K562 (cell line): ENCODE measurements around the gene SLC39A13. TPM values are rescaled to one million over a fixed set of nuclear protein-coding genes. Genes with fewer than 3 reads are reported as not detected.

Experiments
- ATAC-seq: fragments of 200-7000 bp; cut with Tn5 transposase; 3 replicates; pipeline ENCODE4 v1.9.1; 2020; ENCODE audit warnings: moderate library complexity
- BruUV-seq: library from RNA; stranded (reverse); fragments of 400-500 nt; replicated peaks from 2 replicates; lab custom pipeline; 2021; lab: Mats Ljungman, UMichigan
- CTCF ChIA-PET: fragments of 300-600 bp; formaldehyde crosslinking; extraction: SDS; loops from one replicate; lab custom pipeline; 2021; ENCODE audit warnings: low intra/inter-chr PET ratio; lab: Yijun Ruan, JAX
- POLR2A ChIA-PET: fragments of 300-600, 350-650 bp; sonication (Branson Sonifier 250); formaldehyde crosslinking; extraction: SDS; loops from one replicate; lab custom pipeline; 2021; ENCODE audit warnings: antibody characterized with exemption, inconsistent platforms; lab: Yijun Ruan, JAX
- DNase-seq, 4 experiments: peaks; one replicate each; pipeline versions ENCODE4 v3.0.0 to v3.0.0-alpha.2; 2011 to 2018; ENCODE audit warnings: low spot score in 3 of 4, mixed read lengths in 3 of 4; ENCODE audit errors: extremely low read depth in 1 of 4
- FAIRE-seq: peaks from 2 replicates; lab custom pipeline; 2011; peaks lifted over from hg19 to GRCh38; lab: Jason Lieb, UNC
- H2AFZ ChIP-seq: 2 replicates; pipeline ENCODE4 v1.6.0; 2011; ENCODE audit warnings: low read depth, low read length, control low read depth, inconsistent platforms
- H3K27ac ChIP-seq: fragments of 200-600 bp; 3 replicates; pipeline ENCODE4 v1.8.0; 2011; ENCODE audit warnings: low read depth, mild to moderate bottlenecking, control low read depth, inconsistent platforms, low read length, moderate library complexity, mixed read lengths; ENCODE audit errors: extremely low read depth
- H3K27me3 ChIP-seq, 2 experiments: fragments of 300-600 bp in 1 of 2; 2 replicates in 1 of 2; 3 replicates in 1 of 2; pipeline versions ENCODE4 v1.6.0 to v1.8.0; 2011; ENCODE audit warnings: inconsistent platforms in 2 of 2, low read length in 2 of 2, mild to moderate bottlenecking in 1 of 2, mixed read lengths in 1 of 2, moderate library complexity in 1 of 2; ENCODE audit not compliant: control insufficient read depth in 2 of 2, insufficient read depth in 2 of 2
- H3K36me3 ChIP-seq: fragments of 300-600 bp; 3 replicates; pipeline ENCODE4 v1.8.0; 2011; ENCODE audit warnings: mild to moderate bottlenecking, low read length, inconsistent platforms; ENCODE audit not compliant: control insufficient read depth, insufficient read depth
- H3K4me1 ChIP-seq, 2 experiments: fragments of 200-600 bp in 1 of 2; replicated peaks in 1 of 2; 2 replicates in 1 of 2; 3 replicates in 1 of 2; pipeline versions ENCODE4 v1.5.1 to v1.8.0; 2011; ENCODE audit warnings: inconsistent platforms in 2 of 2, low read length in 2 of 2, mild to moderate bottlenecking in 1 of 2, mixed read lengths in 1 of 2, moderate library complexity in 1 of 2; ENCODE audit not compliant: control insufficient read depth in 2 of 2, insufficient read depth in 2 of 2
- H3K4me2 ChIP-seq: 2 replicates; pipeline ENCODE4 v1.6.1; 2011; ENCODE audit warnings: low read length, control low read depth, inconsistent platforms, mixed read lengths; ENCODE audit not compliant: insufficient read depth
- H3K4me3 ChIP-seq: fragments of 200-600 bp; sonication (generic), shearing (Covaris generic); 2 replicates; pipeline ENCODE4 v1.5.1; 2016; ENCODE audit warnings: control low read depth, inconsistent platforms
- H3K79me2 ChIP-seq: fragments of 200-600 bp; 3 replicates; pipeline ENCODE4 v1.8.0; 2011; ENCODE audit warnings: low read length, inconsistent platforms; ENCODE audit not compliant: control insufficient read depth, insufficient read depth
- H3K9ac ChIP-seq, 2 experiments: 2 replicates each; pipeline versions ENCODE4 v1.6.0 to v1.6.1; 2011; ENCODE audit warnings: low read depth in 2 of 2, low read length in 2 of 2, control low read depth in 1 of 2, inconsistent platforms in 1 of 2, mild to moderate bottlenecking in 1 of 2, mixed read lengths in 1 of 2; ENCODE audit not compliant: insufficient read depth in 1 of 2
- H3K9me1 ChIP-seq: one replicate; pipeline ENCODE4 v1.6.0; 2011; ENCODE audit warnings: inconsistent platforms, mild to moderate bottlenecking, low read length, moderate library complexity; ENCODE audit not compliant: control insufficient read depth, insufficient read depth
- H3K9me3 ChIP-seq: replicated peaks from 2 replicates; pipeline ENCODE4 v1.5.1; 2011; ENCODE audit warnings: low read depth, low read length, inconsistent platforms; ENCODE audit not compliant: control insufficient read depth, insufficient read depth
- H4K20me1 ChIP-seq: replicated peaks from 2 replicates; pipeline ENCODE4 v1.6.1; 2011; ENCODE audit warnings: low read length, inconsistent platforms, mixed read lengths; ENCODE audit not compliant: control insufficient read depth, insufficient read depth
- ASH1L ChIP-seq: fragments of 450-650 bp; IDR thresholded peaks from 2 replicates; pipeline ENCODE4 v1.6.1; 2018; ENCODE audit warnings: borderline replicate concordance, mild to moderate bottlenecking, low read depth; ENCODE audit not compliant: partially characterized antibody
- MEIS2 ChIP-seq: fragments of 450-650 bp; IDR thresholded peaks from 2 replicates; pipeline ENCODE4 v1.6.1; 2014; ENCODE audit warnings: mild to moderate bottlenecking; ENCODE audit not compliant: partially characterized antibody
- NELFE ChIP-seq: IDR thresholded peaks from 2 replicates; pipeline ENCODE4 v1.6.1; 2011; ENCODE audit warnings: mild to moderate bottlenecking; ENCODE audit not compliant: insufficient read depth, insufficient read length
- NFIC ChIP-seq: fragments of 450-650 bp; IDR thresholded peaks from 2 replicates; pipeline ENCODE4 v1.6.1; 2017; ENCODE audit warnings: mild to moderate bottlenecking, inconsistent platforms
- NONO ChIP-seq, 2 experiments: fragments of 200-400 bp in 1 of 2; fragments of 450-650 bp in 1 of 2; formaldehyde crosslinking in 1 of 2; IDR thresholded peaks; 2 replicates each; pipeline ENCODE4 v1.6.1; 2017; ENCODE audit warnings: low read depth in 2 of 2, mild to moderate bottlenecking in 2 of 2, moderate library complexity in 2 of 2, low read length in 1 of 2
- TAF9B ChIP-seq: fragments of 450-650 bp; IDR thresholded peaks from 2 replicates; pipeline ENCODE4 v1.6.1; 2018; ENCODE audit warnings: mild to moderate bottlenecking; ENCODE audit not compliant: partially characterized antibody
- ZNF239 ChIP-seq: fragments of 250-450 bp; sonication (Bioruptor Pico); IDR thresholded peaks from 2 replicates; pipeline ENCODE4 v1.4.0; 2020; ENCODE audit warnings: mild to moderate bottlenecking
- WGBS: fragments of 100-300 bp; shearing (Covaris generic); methylation state at CpG from one replicate; pipeline ENCODE4 v1.1.6; 2016; ENCODE audit warnings: low coverage, mixed read lengths; ENCODE audit not compliant: insufficient coverage; ENCODE audit errors: missing lambda C conversion rate; 5-methylcytosine and 5-hydroxymethylcytosine counted together
- in situ Hi-C: fragments of 300-500 bp; cut with MboI; formaldehyde crosslinking; loops from 4 replicates; pipeline ENCODE4 v1.15.0; 2018; ENCODE audit warnings: inconsistent platforms, mixed read lengths
- intact Hi-C: fragments of 100-400 bp; cut with micrococcal nuclease; formaldehyde crosslinking; loops from 2 replicates; pipeline ENCODE4 v1.14.2; 2022
- polyA plus RNA-seq, 8 experiments: library from polyadenylated mRNA; depleted of rRNA in 4 of 8; stranded (reverse) in 5 of 8; unstranded in 3 of 8; fragments of >200 nt; fragmentation: Nextera tagmentation in 2 of 8; fragmentation: Illumina TruSeq in 1 of 8; extraction: Ambion mirVana in 2 of 8; extraction: Trizol in 1 of 8; gene quantifications; 2 replicates each; pipeline versions ENCODE4 v1.2.1 to v1.2.3, GENCODE V29; 2011 to 2014; ENCODE audit warnings: inconsistent platforms in 1 of 8, missing spikeins in 1 of 8
- total RNA-seq, 7 experiments: library from RNA; depleted of rRNA in 6 of 7; stranded (reverse); fragments of >200 nt in 6 of 7; fragmentation: Illumina TruSeq in 2 of 7; extraction: Trizol in 2 of 7; gene quantifications; 2 replicates each; pipeline versions ENCODE4 v1.2.1 to v1.2.3, GENCODE V29; 2011 to 2021; ENCODE audit warnings: low replicate concordance in 1 of 7
- TF ChIP-seq, protein P1 (sequence below): fragments of 450-650 bp; formaldehyde crosslinking; IDR thresholded peaks from 2 replicates; pipeline ENCODE4 v1.4.0; 2022; ENCODE audit warnings: mild to moderate bottlenecking, moderate library complexity
- TF ChIP-seq, protein P2 (sequence below), 2 experiments: fragments of 150-350 bp in 1 of 2; IDR thresholded peaks; 2 replicates each; pipeline ENCODE4 v1.6.1; 2012 to 2016; ENCODE audit warnings: low read depth in 2 of 2, low read length in 2 of 2, mild to moderate bottlenecking in 1 of 2, moderate library complexity in 1 of 2

SLC39A13 gene
- total and polyA plus RNA-seq, 9 of the 15 experiments (the other 6 are each of a cell fraction or from before 2014, with no cell fraction given): 0.17 to 15.9 (median 3.2) TPM

DNA sequence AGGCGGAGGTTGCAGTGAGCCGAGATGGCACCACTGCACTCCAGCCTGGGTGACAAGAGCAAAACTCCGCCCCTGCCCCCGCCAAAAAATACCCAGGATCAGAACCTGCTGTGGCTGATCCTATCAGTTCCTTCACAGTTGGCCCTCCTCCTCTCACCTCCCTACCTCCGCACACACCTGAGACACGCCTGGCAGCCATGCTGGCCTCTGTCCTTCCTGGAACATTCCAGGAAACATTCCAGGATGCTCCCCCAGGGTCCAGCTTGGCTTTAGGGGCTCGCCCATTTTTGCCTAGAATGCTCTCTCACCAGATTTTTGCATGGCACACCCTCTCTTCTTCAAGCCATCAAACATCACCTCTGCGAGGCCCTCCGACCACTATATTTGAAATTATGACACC lies 38.4 kb downstream of the SLC39A13 start:
- POLR2A ChIA-PET: no interaction called here
- no peaks in the 10 kb centered on the region for H4K20me1 ChIP-seq
- DNase-seq: no peak
- H3K9ac ChIP-seq: no peak overlapping the region
- 54% methylated on average over 7 of the region's 9 CpGs for WGBS
- H2AFZ ChIP-seq: no peak overlapping the region
- no TSS peak for BruUV-seq
- intact Hi-C loops (no loop called here), in situ Hi-C loops (no loop called here)
- no peak overlapping the region for H3K4me2 ChIP-seq
- H3K27me3 ChIP-seq: no peaks in the 10 kb centered on the region
- no peaks in the 10 kb centered on the region for H3K9me1 ChIP-seq
- no peak overlapping the region for H3K27ac ChIP-seq
- FAIRE-seq: no peak
- H3K79me2 ChIP-seq: no peaks in the 10 kb centered on the region
- no peaks in the 10 kb centered on the region for H3K9me3 ChIP-seq
- no peak for ATAC-seq
- no peak overlapping the region for H3K4me3 ChIP-seq
- peaks cover 0 to 19% of the 10 kb centered on the region in 2 experiments; a peak in 2 of 5 replicates for H3K4me1 ChIP-seq
- H3K36me3 ChIP-seq: no peaks in the 10 kb centered on the region; the same call in 2 of the 3 replicates
- TF ChIP-seq NFIC: no peak
- TF ChIP-seq, all 486 proteins: peak for 0
- CTCF ChIA-PET: no interaction called here

DNA sequence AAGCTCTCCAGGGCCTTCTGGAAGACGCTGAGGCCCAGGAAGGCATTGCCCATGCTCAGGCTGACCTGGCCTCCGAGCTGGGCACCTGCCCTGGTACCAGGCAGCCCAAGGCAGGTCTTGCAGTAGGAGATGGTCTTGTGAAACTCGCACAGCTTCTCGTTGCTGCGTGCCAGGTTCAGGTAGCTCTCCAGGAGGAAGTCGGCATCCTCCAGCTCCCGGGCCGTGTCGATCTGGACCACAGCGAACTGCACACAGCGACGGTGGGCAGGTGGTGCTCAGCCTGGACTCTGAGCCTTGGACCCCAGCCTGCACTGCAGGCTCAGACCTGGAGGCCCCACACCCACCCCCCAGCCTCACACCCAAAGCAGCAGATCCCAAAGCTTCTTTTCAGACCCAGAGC lies 39.5 kb downstream of the SLC39A13 start:
- BruUV-seq: no TSS peak
- no peak for DNase-seq
- WGBS: 61% methylated on average over 12 of the region's 12 CpGs
- Histone ChIP-seq H2AFZ (no peak overlapping the region), H3K9me3 (no peaks in the 10 kb centered on the region), H3K4me3 (no peak overlapping the region), H3K36me3 (no peaks in the 10 kb centered on the region; the same call in 2 of the 3 replicates)
- no peak for TF ChIP-seq TAF9B
- TF ChIP-seq, protein P1, sequence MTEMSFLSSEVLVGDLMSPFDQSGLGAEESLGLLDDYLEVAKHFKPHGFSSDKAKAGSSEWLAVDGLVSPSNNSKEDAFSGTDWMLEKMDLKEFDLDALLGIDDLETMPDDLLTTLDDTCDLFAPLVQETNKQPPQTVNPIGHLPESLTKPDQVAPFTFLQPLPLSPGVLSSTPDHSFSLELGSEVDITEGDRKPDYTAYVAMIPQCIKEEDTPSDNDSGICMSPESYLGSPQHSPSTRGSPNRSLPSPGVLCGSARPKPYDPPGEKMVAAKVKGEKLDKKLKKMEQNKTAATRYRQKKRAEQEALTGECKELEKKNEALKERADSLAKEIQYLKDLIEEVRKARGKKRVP (CRISPR knock-in tag): no peak
- TF ChIP-seq ASH1L: no peak
- TF ChIP-seq NONO (IDR thresholded peaks at IDR 0.05; ENCODE audit: low read depth in 2 of 2, low read length in 1 of 2): no peak
- no peak for TF ChIP-seq NELFE
- TF ChIP-seq MEIS2: no peak
- no peak for TF ChIP-seq ZNF239 (CRISPR knock-in tag)
- TF ChIP-seq, protein P2, sequence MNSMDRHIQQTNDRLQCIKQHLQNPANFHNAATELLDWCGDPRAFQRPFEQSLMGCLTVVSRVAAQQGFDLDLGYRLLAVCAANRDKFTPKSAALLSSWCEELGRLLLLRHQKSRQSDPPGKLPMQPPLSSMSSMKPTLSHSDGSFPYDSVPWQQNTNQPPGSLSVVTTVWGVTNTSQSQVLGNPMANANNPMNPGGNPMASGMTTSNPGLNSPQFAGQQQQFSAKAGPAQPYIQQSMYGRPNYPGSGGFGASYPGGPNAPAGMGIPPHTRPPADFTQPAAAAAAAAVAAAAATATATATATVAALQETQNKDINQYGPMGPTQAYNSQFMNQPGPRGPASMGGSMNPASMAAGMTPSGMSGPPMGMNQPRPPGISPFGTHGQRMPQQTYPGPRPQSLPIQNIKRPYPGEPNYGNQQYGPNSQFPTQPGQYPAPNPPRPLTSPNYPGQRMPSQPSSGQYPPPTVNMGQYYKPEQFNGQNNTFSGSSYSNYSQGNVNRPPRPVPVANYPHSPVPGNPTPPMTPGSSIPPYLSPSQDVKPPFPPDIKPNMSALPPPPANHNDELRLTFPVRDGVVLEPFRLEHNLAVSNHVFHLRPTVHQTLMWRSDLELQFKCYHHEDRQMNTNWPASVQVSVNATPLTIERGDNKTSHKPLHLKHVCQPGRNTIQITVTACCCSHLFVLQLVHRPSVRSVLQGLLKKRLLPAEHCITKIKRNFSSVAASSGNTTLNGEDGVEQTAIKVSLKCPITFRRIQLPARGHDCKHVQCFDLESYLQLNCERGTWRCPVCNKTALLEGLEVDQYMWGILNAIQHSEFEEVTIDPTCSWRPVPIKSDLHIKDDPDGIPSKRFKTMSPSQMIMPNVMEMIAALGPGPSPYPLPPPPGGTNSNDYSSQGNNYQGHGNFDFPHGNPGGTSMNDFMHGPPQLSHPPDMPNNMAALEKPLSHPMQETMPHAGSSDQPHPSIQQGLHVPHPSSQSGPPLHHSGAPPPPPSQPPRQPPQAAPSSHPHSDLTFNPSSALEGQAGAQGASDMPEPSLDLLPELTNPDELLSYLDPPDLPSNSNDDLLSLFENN (IDR thresholded peaks at IDR 0.05; ENCODE audit: low read depth in 2 of 2, low read length in 2 of 2): no peak
- TF ChIP-seq, all 486 proteins: peak for 0
- in situ Hi-C loops (no loop called here), intact Hi-C loops (no loop called here)
- H3K27me3 ChIP-seq: no peaks in the 10 kb centered on the region
- peak overlapping the region in 1 of 2 experiments; percentile 28; a peak in 1 of 4 replicates for H3K9ac ChIP-seq
- H3K4me1 ChIP-seq: peaks cover 0 to 19% of the 10 kb centered on the region in 2 experiments; a peak in 2 of 5 replicates
- no peaks in the 10 kb centered on the region for H3K79me2 ChIP-seq
- H3K27ac ChIP-seq: no peak overlapping the region
- H4K20me1 ChIP-seq: no peaks in the 10 kb centered on the region
- CTCF ChIA-PET: no interaction called here
- ATAC-seq: no peak
- no peak for FAIRE-seq
- H3K9me1 ChIP-seq: no peaks in the 10 kb centered on the region
- POLR2A ChIA-PET: interaction anchor here (0.7 to 1.3 kb wide), 4 partner anchors 13 to 168 kb away, joined by 3 to 4 read pairs (median 4); no protein-coding TSS in a partner anchor
- H3K4me2 ChIP-seq: no peak overlapping the region
